ENCODE data around the gene TRAPPC8. TPM values are rescaled to one million over a fixed set of nuclear protein-coding genes. Genes with fewer than 3 reads are reported as not detected.

The TRAPPC8 gene
- polyA plus RNA-seq, 1 donor from 2014 or later: 57.8 TPM

- Histone ChIP-seq H3K4me2 (ENCODE audit: low read length) (no peak overlapping the region), H3K27ac (ENCODE audit: low read length) (no peak overlapping the region), H3K9me3 (ENCODE audit: low read length) (no peaks in the 10 kb centered on the region), H3K79me2 (replicated peaks; ENCODE audit: insufficient read depth, low read length) (no peaks in the 10 kb centered on the region), H3F3A (ENCODE audit: insufficient read depth, low read length, poor library complexity, severe bottlenecking) (no peaks in the 10 kb centered on the region), H4K20me1 (ENCODE audit: insufficient read depth) (no peaks in the 10 kb centered on the region), H3K36me3 (ENCODE audit: insufficient read depth, low read length) (peaks cover 13% of the 10 kb centered on the region), H2AFZ (ENCODE audit: low read depth, low read length) (no peak overlapping the region), H3K4me3 (ENCODE audit: low read length) (no peak overlapping the region), H3K9me2 (ENCODE audit: insufficient read depth, low read length) (no peaks in the 10 kb centered on the region), H3K27me3 (ENCODE audit: insufficient read depth, low read depth, low read length) (no peaks in the 10 kb centered on the region), H3K9ac (ENCODE audit: low read length) (no peak overlapping the region)
- no peak for TF ChIP-seq POLR2AphosphoS5 (IDR thresholded peaks at IDR 0.05)
- TF ChIP-seq RAD21 (conservative IDR thresholded peaks at IDR 0.05): no peak
- TF ChIP-seq SMC3 (conservative IDR thresholded peaks at IDR 0.05; ENCODE audit: poor library complexity): no peak
- TF ChIP-seq EP300 (conservative IDR thresholded peaks at IDR 0.05; ENCODE audit: poor library complexity, severe bottlenecking): no peak
- no peak for TF ChIP-seq CTCF (IDR thresholded peaks at IDR 0.05; ENCODE audit: poor library complexity, severe bottlenecking)
- no peak for TF ChIP-seq MXI1 (conservative IDR thresholded peaks at IDR 0.05; ENCODE audit: poor library complexity, severe bottlenecking)
These were observed 65.0 kb downstream of the TRAPPC8 start for GRCh38 chr18:31877900-31878299.

DNA sequence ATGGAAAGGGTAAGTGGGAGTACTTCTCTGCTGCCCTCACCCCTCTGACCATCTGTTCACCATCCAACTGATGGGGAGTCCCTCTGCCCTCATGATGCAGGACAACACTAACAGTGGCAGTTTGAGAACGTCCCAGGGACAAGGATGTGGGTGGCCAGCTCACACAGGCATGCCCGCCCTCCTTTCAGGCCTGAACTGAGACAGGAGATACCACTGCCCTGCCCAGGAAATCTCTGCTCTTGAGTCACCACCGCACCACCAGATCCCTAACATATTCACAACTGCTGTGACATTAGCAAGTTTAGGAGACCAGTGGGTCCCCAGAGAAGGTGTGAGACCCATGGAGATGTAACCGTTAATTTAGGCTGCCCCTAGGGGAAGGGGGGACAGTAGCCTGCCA lies 66.2 kb downstream of the TRAPPC8 start:
- Histone ChIP-seq H3K9ac (ENCODE audit: low read length) (no peak overlapping the region), H3F3A (ENCODE audit: insufficient read depth, low read length, poor library complexity, severe bottlenecking) (no peaks in the 10 kb centered on the region), H4K20me1 (ENCODE audit: insufficient read depth) (no peaks in the 10 kb centered on the region), H3K9me2 (ENCODE audit: insufficient read depth, low read length) (no peaks in the 10 kb centered on the region), H2AFZ (ENCODE audit: low read depth, low read length) (no peak overlapping the region), H3K27me3 (ENCODE audit: insufficient read depth, low read depth, low read length) (no peaks in the 10 kb centered on the region), H3K4me3 (ENCODE audit: low read length) (no peak overlapping the region), H3K4me2 (ENCODE audit: low read length) (no peak overlapping the region), H3K36me3 (ENCODE audit: insufficient read depth, low read length) (peaks cover 13% of the 10 kb centered on the region), H3K9me3 (ENCODE audit: low read length) (no peaks in the 10 kb centered on the region), H3K79me2 (replicated peaks; ENCODE audit: insufficient read depth, low read length) (no peaks in the 10 kb centered on the region), H3K27ac (ENCODE audit: low read length) (no peak overlapping the region)
- TF ChIP-seq SMC3 (conservative IDR thresholded peaks at IDR 0.05; ENCODE audit: poor library complexity) (no peak), REST (IDR thresholded peaks at IDR 0.05; ENCODE audit: borderline replicate concordance) (no peak), EZH2 (IDR thresholded peaks at IDR 0.05; ENCODE audit: borderline replicate concordance, insufficient read depth, low read length, poor library complexity, severe bottlenecking) (no peak), MXI1 (conservative IDR thresholded peaks at IDR 0.05; ENCODE audit: poor library complexity, severe bottlenecking) (no peak), POLR2AphosphoS5 (IDR thresholded peaks at IDR 0.05) (no peak)

DNA sequence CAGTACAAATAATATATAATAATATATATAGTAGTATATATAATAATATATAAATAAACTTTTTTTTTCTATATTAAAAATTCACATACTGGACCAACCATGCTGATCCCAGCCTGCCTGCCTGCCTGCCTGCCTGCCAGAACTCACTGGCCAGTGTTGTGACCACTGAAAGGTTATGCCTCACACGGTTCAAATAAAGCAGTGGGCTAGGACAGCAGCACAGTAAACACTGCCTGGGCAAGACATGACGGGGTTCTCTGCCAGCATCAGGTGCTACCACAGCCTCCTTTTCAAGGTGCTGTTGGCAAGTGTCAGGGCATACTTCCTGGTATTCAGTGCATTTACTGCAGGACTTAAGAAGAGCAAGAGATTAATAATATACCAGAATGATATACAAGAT lies 67.6 kb downstream of the TRAPPC8 start:
- H3K9me2 ChIP-seq (ENCODE audit: insufficient read depth, low read length): no peaks in the 10 kb centered on the region
- no peak overlapping the region for H2AFZ ChIP-seq (ENCODE audit: low read depth, low read length)
- H3K9me3 ChIP-seq (ENCODE audit: low read length): no peaks in the 10 kb centered on the region
- peaks cover 12% of the 10 kb centered on the region for H3K36me3 ChIP-seq (ENCODE audit: insufficient read depth, low read length)
- H3K9ac ChIP-seq (ENCODE audit: low read length): no peak overlapping the region
- TF ChIP-seq EZH2 (IDR thresholded peaks at IDR 0.05; ENCODE audit: borderline replicate concordance, insufficient read depth, low read length, poor library complexity, severe bottlenecking) (no peak), TAF1 (IDR thresholded peaks at IDR 0.05; ENCODE audit: low read depth) (no peak), RAD21 (conservative IDR thresholded peaks at IDR 0.05) (no peak), POLR2AphosphoS5 (IDR thresholded peaks at IDR 0.05) (no peak), MXI1 (conservative IDR thresholded peaks at IDR 0.05; ENCODE audit: poor library complexity, severe bottlenecking) (no peak), CTCF (IDR thresholded peaks at IDR 0.05; ENCODE audit: poor library complexity, severe bottlenecking) (no peak), SMC3 (conservative IDR thresholded peaks at IDR 0.05; ENCODE audit: poor library complexity) (no peak), EP300 (conservative IDR thresholded peaks at IDR 0.05; ENCODE audit: poor library complexity, severe bottlenecking) (no peak), REST (IDR thresholded peaks at IDR 0.05; ENCODE audit: borderline replicate concordance) (no peak)
- no peaks in the 10 kb centered on the region for H4K20me1 ChIP-seq (ENCODE audit: insufficient read depth)
- no peaks in the 10 kb centered on the region for H3F3A ChIP-seq (ENCODE audit: insufficient read depth, low read length, poor library complexity, severe bottlenecking)
- no peaks in the 10 kb centered on the region for H3K27me3 ChIP-seq (ENCODE audit: insufficient read depth, low read depth, low read length)
- no peak overlapping the region for H3K4me3 ChIP-seq (ENCODE audit: low read length)
- no peak overlapping the region for H3K27ac ChIP-seq (ENCODE audit: low read length)
- H3K4me2 ChIP-seq (ENCODE audit: low read length): no peak overlapping the region
- no peaks in the 10 kb centered on the region for H3K79me2 ChIP-seq (replicated peaks; ENCODE audit: insufficient read depth, low read length)

Data from neural cell (in vitro differentiated cells).